ENCODE measurements around the gene LRFN2.

LRFN2 gene

GRCh38 chr6:40587240-40588069, at the start of gene LRFN2:
Gene LRFN2 (minus strand): TSS chr6:40587364.
- Mint-ChIP-seq H3K36me3 (no peaks in the 10 kb centered on the region), H3K27me3 (peaks cover 27% of the 10 kb centered on the region), H3K9me3 (no peaks in the 10 kb centered on the region), H3K27ac (no peak within 1 kb of the TSS), H3K4me3 (peak within 1 kb of the TSS; percentile 82), H3K4me1 (peaks cover 8% of the 10 kb centered on the region)
- DNase-seq (ENCODE audit: low spot score in 2 of 2) = peak; percentile 28 to 56
- ATAC-seq (ENCODE audit: low read depth) = peak; percentile 84

GRCh38 chr6:40634429-40634828, 47.3 kb upstream of the LRFN2 start:
- Mint-ChIP-seq H3K4me1 (no peaks in the 10 kb centered on the region), H3K9me3 (no peaks in the 10 kb centered on the region), H3K27ac (no peak overlapping the region), H3K36me3 (no peaks in the 10 kb centered on the region), H3K27me3 (peaks cover 10% of the 10 kb centered on the region), H3K4me3 (no peak overlapping the region)
- ATAC-seq (ENCODE audit: low read depth) = no peak
- DNase-seq (ENCODE audit: low spot score in 2 of 2) = no peak

- Mint-ChIP-seq H3K36me3 (no peaks in the 10 kb centered on the region), H3K27me3 (peaks cover 10% of the 10 kb centered on the region), H3K4me1 (no peaks in the 10 kb centered on the region), H3K9me3 (no peaks in the 10 kb centered on the region), H3K27ac (no peak overlapping the region), H3K4me3 (no peak overlapping the region)
- no peak for DNase-seq (ENCODE audit: low spot score in 2 of 2)
- ATAC-seq (ENCODE audit: low read depth) = no peak
Observed at GRCh38 chr6:40631744-40632143, 44.6 kb upstream of the LRFN2 start.

DNA sequence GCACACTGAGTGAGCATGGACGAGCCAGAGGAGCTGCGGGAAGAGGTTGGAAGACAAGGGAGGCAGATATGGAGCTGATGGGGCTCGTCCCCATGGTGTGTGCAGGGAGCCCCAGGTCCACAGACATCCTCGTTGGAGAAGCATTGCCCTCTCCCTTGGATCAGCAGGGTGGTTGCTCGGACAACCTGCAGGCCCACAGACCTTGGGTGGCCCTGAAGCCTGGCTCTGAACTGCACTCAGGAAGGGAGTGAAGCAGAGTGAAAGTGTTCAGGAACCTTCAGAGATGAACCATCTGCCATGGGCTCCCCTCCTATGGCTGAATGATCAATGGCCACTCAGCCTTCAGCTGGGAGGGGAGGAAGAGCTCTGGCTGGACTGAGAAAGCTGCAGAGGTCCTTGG, 43.3 kb upstream of the LRFN2 start:
- H3K4me3 Mint-ChIP-seq = no peak overlapping the region
- H3K36me3 Mint-ChIP-seq = no peaks in the 10 kb centered on the region
- no peak for ATAC-seq (ENCODE audit: low read depth)
- DNase-seq (ENCODE audit: low spot score in 2 of 2) = no peak
- peaks cover 2% of the 10 kb centered on the region for H3K9me3 Mint-ChIP-seq
- H3K27me3 Mint-ChIP-seq = peaks cover 10% of the 10 kb centered on the region
- H3K4me1 Mint-ChIP-seq = no peaks in the 10 kb centered on the region
- H3K27ac Mint-ChIP-seq = no peak overlapping the region

- Mint-ChIP-seq H3K9me3 (peaks cover 4% of the 10 kb centered on the region), H3K27ac (no peak overlapping the region), H3K4me1 (no peaks in the 10 kb centered on the region), H3K27me3 (peaks cover 7% of the 10 kb centered on the region), H3K36me3 (no peaks in the 10 kb centered on the region), H3K4me3 (no peak overlapping the region)
- ATAC-seq (ENCODE audit: low read depth) = no peak
- DNase-seq (ENCODE audit: low spot score in 2 of 2) = no peak
Observed at GRCh38 chr6:40630051-40630450, 42.9 kb upstream of the LRFN2 start.

GRCh38 chr6:40629463-40629862, 42.3 kb upstream of the LRFN2 start:
- no peak overlapping the region for H3K27ac Mint-ChIP-seq
- DNase-seq (ENCODE audit: low spot score in 2 of 2) (no peak), ATAC-seq (ENCODE audit: low read depth) (no peak)
- H3K4me1 Mint-ChIP-seq = no peaks in the 10 kb centered on the region
- H3K36me3 Mint-ChIP-seq = no peaks in the 10 kb centered on the region
- peaks cover 4% of the 10 kb centered on the region for H3K9me3 Mint-ChIP-seq
- H3K27me3 Mint-ChIP-seq = peaks cover 7% of the 10 kb centered on the region
- H3K4me3 Mint-ChIP-seq = no peak overlapping the region

- DNase-seq (ENCODE audit: low spot score in 2 of 2) (no peak), ATAC-seq (ENCODE audit: low read depth) (no peak)
- Mint-ChIP-seq H3K4me1 (no peaks in the 10 kb centered on the region), H3K9me3 (peaks cover 4% of the 10 kb centered on the region), H3K27ac (no peak overlapping the region), H3K4me3 (no peak overlapping the region), H3K27me3 (peaks cover 7% of the 10 kb centered on the region), H3K36me3 (no peaks in the 10 kb centered on the region)
Observed at GRCh38 chr6:40627316-40627715, 40.2 kb upstream of the LRFN2 start.

DNA sequence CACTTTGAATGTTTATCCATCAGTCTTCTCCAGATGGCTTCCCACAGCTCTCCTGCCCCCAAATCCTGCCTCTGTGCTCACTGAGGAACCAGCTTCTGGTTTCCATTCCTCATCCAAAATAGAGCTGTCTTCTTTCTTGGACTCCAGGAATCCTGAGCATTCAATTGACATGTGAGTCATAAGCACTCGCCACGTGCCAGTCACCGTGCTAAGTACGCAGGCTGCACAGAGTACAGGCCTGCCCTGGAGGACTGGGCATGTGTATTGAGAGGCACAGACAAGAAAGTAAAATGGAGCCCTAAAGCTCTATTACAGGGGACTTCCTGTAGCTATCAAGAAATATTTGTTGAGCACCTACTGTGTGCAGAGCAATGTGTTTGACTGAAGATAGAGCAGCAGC, 39.7 kb upstream of the LRFN2 start:
- peaks cover 6% of the 10 kb centered on the region for H3K27me3 Mint-ChIP-seq
- no peak overlapping the region for H3K4me3 Mint-ChIP-seq
- no peak for DNase-seq (ENCODE audit: low spot score in 2 of 2)
- H3K36me3 Mint-ChIP-seq = no peaks in the 10 kb centered on the region
- ATAC-seq (ENCODE audit: low read depth) = no peak
- H3K27ac Mint-ChIP-seq = no peak overlapping the region
- H3K4me1 Mint-ChIP-seq = no peaks in the 10 kb centered on the region
- peaks cover 4% of the 10 kb centered on the region for H3K9me3 Mint-ChIP-seq

GRCh38 chr6:40623932-40624331, 36.8 kb upstream of the LRFN2 start:
- Mint-ChIP-seq H3K4me1 (no peaks in the 10 kb centered on the region), H3K4me3 (no peak overlapping the region), H3K27me3 (peaks cover 3% of the 10 kb centered on the region), H3K27ac (no peak overlapping the region), H3K36me3 (no peaks in the 10 kb centered on the region), H3K9me3 (peaks cover 4% of the 10 kb centered on the region)
- DNase-seq (ENCODE audit: low spot score in 2 of 2) (no peak), ATAC-seq (ENCODE audit: low read depth) (no peak)

GRCh38 chr6:40623178-40623577, 36.0 kb upstream of the LRFN2 start:
- no peak overlapping the region for H3K27ac Mint-ChIP-seq
- H3K4me1 Mint-ChIP-seq = no peaks in the 10 kb centered on the region
- peaks cover 4% of the 10 kb centered on the region for H3K9me3 Mint-ChIP-seq
- ATAC-seq (ENCODE audit: low read depth) (no peak), DNase-seq (ENCODE audit: low spot score in 2 of 2) (no peak)
- H3K36me3 Mint-ChIP-seq = no peaks in the 10 kb centered on the region
- H3K4me3 Mint-ChIP-seq = no peak overlapping the region
- H3K27me3 Mint-ChIP-seq = peaks cover 5% of the 10 kb centered on the region

DNA sequence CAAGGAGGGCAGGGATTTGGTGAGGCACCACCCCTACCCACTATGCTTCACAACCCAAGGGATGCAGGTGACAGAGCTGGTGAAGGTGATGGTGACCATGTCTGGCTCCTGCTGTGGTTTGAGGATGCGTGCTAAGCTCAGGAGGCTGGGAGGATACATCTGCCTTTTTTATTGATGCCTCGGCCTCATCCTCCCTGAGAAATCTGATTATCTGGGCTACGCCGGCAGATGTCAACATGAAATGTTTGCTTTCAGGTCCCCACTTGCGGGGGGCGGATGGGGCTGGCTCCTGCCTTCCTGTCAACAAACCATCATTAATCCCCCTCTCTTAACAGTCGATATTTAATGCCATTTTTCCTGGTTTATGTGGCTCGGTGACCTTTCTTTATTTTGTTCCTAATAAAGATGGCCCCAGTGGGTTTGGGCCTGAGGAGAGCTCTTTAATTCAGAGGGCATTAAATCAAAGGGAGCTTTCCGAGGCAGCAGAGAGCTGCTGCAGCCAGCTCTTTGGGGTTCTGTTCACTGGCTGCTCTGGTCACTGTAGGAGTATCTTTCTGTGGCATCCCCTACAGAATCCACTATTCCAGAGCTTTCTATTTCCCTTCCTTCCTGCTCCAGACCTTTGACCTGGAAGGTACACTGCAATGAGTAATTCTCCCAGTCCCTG, 33.5 kb upstream of the LRFN2 start:
- no peaks in the 10 kb centered on the region for H3K4me1 Mint-ChIP-seq
- H3K4me3 Mint-ChIP-seq = no peak overlapping the region
- H3K9me3 Mint-ChIP-seq = peaks cover 7% of the 10 kb centered on the region
- ATAC-seq (ENCODE audit: low read depth) (no peak), DNase-seq (ENCODE audit: low spot score in 2 of 2) (no peak)
- H3K36me3 Mint-ChIP-seq = no peaks in the 10 kb centered on the region
- no peak overlapping the region for H3K27ac Mint-ChIP-seq
- H3K27me3 Mint-ChIP-seq = peaks cover 8% of the 10 kb centered on the region

DNA sequence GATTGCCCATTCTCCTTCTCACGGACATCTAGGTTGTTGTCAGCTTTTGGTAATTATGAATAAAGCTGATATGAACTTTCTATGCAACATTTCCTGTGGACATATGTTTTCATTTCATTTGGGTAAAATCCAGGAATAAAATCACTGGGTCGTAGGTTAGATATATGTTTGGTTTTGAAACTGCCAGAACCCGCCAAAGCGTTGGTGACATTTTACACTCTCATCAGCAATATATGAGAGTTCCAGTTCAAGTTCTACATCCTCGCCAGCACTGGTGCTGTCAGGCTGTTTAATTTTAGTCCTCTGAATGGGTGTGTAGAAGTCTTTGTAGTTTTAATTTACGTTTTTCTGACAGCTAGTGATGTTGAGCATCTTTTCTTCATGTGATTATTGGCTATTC, 27.5 kb upstream of the LRFN2 start:
- ATAC-seq (ENCODE audit: low read depth) = no peak
- Mint-ChIP-seq H3K4me1 (no peaks in the 10 kb centered on the region), H3K9me3 (peaks cover 5% of the 10 kb centered on the region), H3K27ac (no peak overlapping the region), H3K4me3 (no peak overlapping the region), H3K27me3 (peaks cover 16% of the 10 kb centered on the region), H3K36me3 (no peaks in the 10 kb centered on the region)
- DNase-seq (ENCODE audit: low spot score in 2 of 2) = no peak

- DNase-seq (ENCODE audit: low spot score in 2 of 2) (no peak), ATAC-seq (ENCODE audit: low read depth) (no peak)
- Mint-ChIP-seq H3K4me3 (no peak overlapping the region), H3K4me1 (no peaks in the 10 kb centered on the region), H3K9me3 (peaks cover 3% of the 10 kb centered on the region), H3K27ac (no peak overlapping the region), H3K27me3 (peaks cover 21% of the 10 kb centered on the region), H3K36me3 (no peaks in the 10 kb centered on the region)
Observed at GRCh38 chr6:40611912-40612311, 24.7 kb upstream of the LRFN2 start.

DNA sequence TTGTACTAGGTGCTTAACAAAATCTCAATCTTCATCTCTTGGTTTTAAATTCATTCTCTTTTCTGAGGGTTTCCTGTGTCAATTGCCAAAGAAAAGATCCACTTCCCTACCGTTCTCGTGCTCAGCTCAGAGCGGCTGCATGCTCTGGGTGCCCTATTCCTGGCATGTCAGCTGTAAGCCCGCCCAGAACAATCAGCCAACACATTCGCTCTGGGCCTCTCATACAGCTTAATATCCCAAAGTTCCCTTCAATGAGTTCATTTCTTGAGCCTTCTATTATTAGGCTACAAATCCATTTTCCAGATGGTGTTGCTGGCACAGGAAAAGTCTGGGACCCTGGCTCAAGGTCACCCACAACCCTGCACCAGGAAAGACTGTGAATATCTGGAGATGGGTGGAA, 24.3 kb upstream of the LRFN2 start:
- no peak for ATAC-seq (ENCODE audit: low read depth)
- Mint-ChIP-seq H3K9me3 (peaks cover 1% of the 10 kb centered on the region), H3K4me1 (no peaks in the 10 kb centered on the region), H3K27ac (no peak overlapping the region), H3K27me3 (peaks cover 21% of the 10 kb centered on the region), H3K36me3 (no peaks in the 10 kb centered on the region), H3K4me3 (no peak overlapping the region)
- DNase-seq (ENCODE audit: low spot score in 2 of 2) = no peak

DNA sequence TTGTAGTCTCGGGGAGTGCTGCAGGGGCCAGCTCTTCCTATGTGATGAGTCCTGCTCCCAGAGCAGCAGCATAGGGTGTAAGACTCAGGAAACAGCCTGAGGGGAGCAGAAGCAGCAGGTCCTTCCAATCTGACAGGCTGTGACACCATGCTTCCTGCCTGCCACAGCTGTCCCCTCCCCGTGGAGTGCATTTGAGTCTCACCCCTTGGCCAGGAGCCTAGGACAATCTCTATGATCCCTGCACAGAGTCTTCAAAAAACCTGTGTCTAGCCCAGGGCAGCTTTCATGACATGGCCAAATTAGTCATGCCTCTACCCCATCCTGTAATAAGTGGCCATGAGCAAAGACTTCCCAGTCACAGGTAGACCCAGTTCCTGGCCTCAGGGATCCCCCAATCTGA, 23.1 kb upstream of the LRFN2 start:
- H3K4me1 Mint-ChIP-seq = no peaks in the 10 kb centered on the region
- H3K36me3 Mint-ChIP-seq = no peaks in the 10 kb centered on the region
- H3K27me3 Mint-ChIP-seq = peaks cover 25% of the 10 kb centered on the region
- ATAC-seq (ENCODE audit: low read depth) = no peak
- H3K4me3 Mint-ChIP-seq = no peak overlapping the region
- H3K27ac Mint-ChIP-seq = no peak overlapping the region
- DNase-seq (ENCODE audit: low spot score in 2 of 2) = no peak
- H3K9me3 Mint-ChIP-seq = peaks cover 1% of the 10 kb centered on the region

Data from memory B cell (primary cell).